Suprapubic skin (tissue), 4 donors: Measurements from ENCODE around the gene GRB10. TPM values are rescaled to one million over a fixed set of nuclear protein-coding genes. Genes with fewer than 3 reads are reported as not detected.

Experiments
- DNase-seq, 2 donors: peaks; one replicate each; pipeline ENCODE4 v3.0.0-alpha.2; 2019; ENCODE audit warnings: low spot score in 2 of 2
- H3K27ac ChIP-seq: fragments of 200-600 bp; sonication (generic); one replicate; pipeline ENCODE4 v1.5.1; 2019
- H3K27me3 ChIP-seq: fragments of 200-600 bp; sonication (generic); one replicate; pipeline ENCODE4 v1.5.1; 2019
- H3K36me3 ChIP-seq: fragments of 200-600 bp; sonication (generic); one replicate; pipeline ENCODE4 v1.5.1; 2019
- H3K4me1 ChIP-seq: fragments of 200-600 bp; sonication (generic); one replicate; pipeline ENCODE4 v1.5.1; 2019
- H3K4me3 ChIP-seq: fragments of 200-600 bp; sonication (generic); one replicate; pipeline ENCODE4 v1.5.1; 2019; ENCODE audit warnings: mild to moderate bottlenecking
- H3K9me3 ChIP-seq: fragments of 200-600 bp; sonication (generic); one replicate; pipeline ENCODE4 v1.5.1; 2019
- CTCF ChIP-seq, 2 donors: fragments of 200-600 bp in 1 of 2; fragments of 450-650 bp in 1 of 2; sonication (generic) in 1 of 2; IDR thresholded peaks; one replicate each; pipeline ENCODE4 v1.5.1; 2016 to 2019; ENCODE audit warnings: antibody characterized with exemption in 2 of 2, mild to moderate bottlenecking in 1 of 2, moderate library complexity in 1 of 2
- EP300 ChIP-seq: sonication (generic); formaldehyde crosslinking; IDR thresholded peaks from one replicate; pipeline ENCODE4 v1.6.1; 2017; ENCODE audit warnings: antibody characterized with exemption
- POLR2A ChIP-seq, 2 donors: fragments of 450-650 bp; IDR thresholded peaks; one replicate each; pipeline ENCODE4 v1.6.1; 2017; ENCODE audit warnings: antibody characterized with exemption in 2 of 2, mild to moderate bottlenecking in 2 of 2, moderate library complexity in 2 of 2
- POLR2AphosphoS5 ChIP-seq, 3 donors: sonication (generic); formaldehyde crosslinking; IDR thresholded peaks; one replicate each; pipeline ENCODE4 v1.6.1; 2017; ENCODE audit warnings: antibody characterized with exemption in 3 of 3
- WGBS: methylation state at CpG from one replicate; pipeline ENCODE4 v1.1.5; 2018; 5-methylcytosine and 5-hydroxymethylcytosine counted together
- total RNA-seq, 4 donors: library from RNA; depleted of rRNA; stranded (reverse); fragments of >200 nt; gene quantifications; one replicate each; pipeline ENCODE4 v1.1.0, GENCODE V29; 2016

The GRB10 gene
- total RNA-seq, 4 donors from 2014 or later = 7.8 to 56.2 (median 11.5) TPM

DNA sequence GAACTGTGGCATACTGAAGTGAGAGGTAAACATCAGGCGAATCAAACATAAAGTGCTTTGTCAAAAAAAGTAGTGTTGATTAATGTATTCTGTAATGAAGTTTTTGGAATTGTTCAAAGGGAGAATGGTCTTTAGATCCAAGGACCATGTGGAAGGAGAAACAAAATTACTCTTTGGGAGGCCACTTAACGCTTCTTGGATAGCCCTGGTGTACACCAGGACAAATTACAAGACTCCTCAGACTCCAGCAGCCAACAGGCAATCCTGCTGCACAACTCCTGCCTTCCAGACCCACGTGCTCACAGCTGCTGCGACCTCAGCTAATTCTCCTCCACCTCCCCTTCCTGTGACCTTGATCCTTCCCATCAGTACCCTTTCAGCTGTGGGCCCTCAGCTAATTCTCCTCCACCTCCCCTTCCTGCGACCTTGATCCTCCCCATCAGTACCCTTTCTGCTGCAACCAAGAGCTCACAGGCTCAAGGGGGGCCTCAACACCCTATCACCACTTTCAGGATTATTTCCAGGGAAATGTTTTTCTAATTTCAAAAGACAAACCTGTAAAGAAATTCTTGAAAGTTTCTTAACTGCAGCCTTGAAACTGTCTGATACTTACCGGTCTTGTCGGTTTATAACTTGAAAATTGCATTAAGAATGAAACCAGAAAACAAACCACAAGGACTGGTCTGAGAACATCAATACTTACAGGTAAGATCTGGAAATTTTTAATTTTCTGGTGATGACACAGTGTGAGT is 187.8 kb downstream of the GRB10 start:
- H3K27me3 ChIP-seq = no peaks in the 10 kb centered on the region
- no peak overlapping the region for H3K27ac ChIP-seq
- H3K4me1 ChIP-seq = no peaks in the 10 kb centered on the region
- no peak for TF ChIP-seq POLR2AphosphoS5 (IDR thresholded peaks at IDR 0.05)
- no peak for TF ChIP-seq POLR2A (IDR thresholded peaks at IDR 0.05)
- no peak for TF ChIP-seq CTCF (IDR thresholded peaks at IDR 0.05)
- no peak for TF ChIP-seq EP300
- peaks cover 35% of the 10 kb centered on the region for H3K36me3 ChIP-seq
- no peak for DNase-seq
- H3K9me3 ChIP-seq = no peaks in the 10 kb centered on the region
- H3K4me3 ChIP-seq = no peak overlapping the region
- 85% methylated on average over 7 of the region's 7 CpGs for WGBS

- H3K9me3 ChIP-seq = no peaks in the 10 kb centered on the region
- TF ChIP-seq POLR2A (IDR thresholded peaks at IDR 0.05) = no peak
- no peak for TF ChIP-seq EP300
- TF ChIP-seq POLR2AphosphoS5 (IDR thresholded peaks at IDR 0.05) = no peak
- TF ChIP-seq CTCF (IDR thresholded peaks at IDR 0.05) = no peak
- H3K27me3 ChIP-seq = no peaks in the 10 kb centered on the region
- H3K27ac ChIP-seq = no peak overlapping the region
- WGBS = 91% methylated on average over 4 of the region's 4 CpGs
- H3K4me1 ChIP-seq = no peaks in the 10 kb centered on the region
- H3K4me3 ChIP-seq = no peak overlapping the region
- DNase-seq = no peak
- H3K36me3 ChIP-seq = peaks cover 31% of the 10 kb centered on the region
Measured at GRCh38 chr7:50594136-50594535, 188.6 kb downstream of the GRB10 start.

- H3K27ac ChIP-seq = no peak overlapping the region
- no peaks in the 10 kb centered on the region for H3K27me3 ChIP-seq
- peaks cover 21% of the 10 kb centered on the region for H3K36me3 ChIP-seq
- TF ChIP-seq POLR2A (IDR thresholded peaks at IDR 0.05) = no peak
- no peak for TF ChIP-seq POLR2AphosphoS5 (IDR thresholded peaks at IDR 0.05)
- TF ChIP-seq EP300 = no peak
- no peak for TF ChIP-seq CTCF (IDR thresholded peaks at IDR 0.05)
- 97% methylated on average over 13 of the region's 13 CpGs for WGBS
- H3K9me3 ChIP-seq = no peaks in the 10 kb centered on the region
- no peaks in the 10 kb centered on the region for H3K4me1 ChIP-seq
- H3K4me3 ChIP-seq = no peak overlapping the region
- no peak for DNase-seq
Measured at GRCh38 chr7:50592940-50593339, 189.8 kb downstream of the GRB10 start.

DNA sequence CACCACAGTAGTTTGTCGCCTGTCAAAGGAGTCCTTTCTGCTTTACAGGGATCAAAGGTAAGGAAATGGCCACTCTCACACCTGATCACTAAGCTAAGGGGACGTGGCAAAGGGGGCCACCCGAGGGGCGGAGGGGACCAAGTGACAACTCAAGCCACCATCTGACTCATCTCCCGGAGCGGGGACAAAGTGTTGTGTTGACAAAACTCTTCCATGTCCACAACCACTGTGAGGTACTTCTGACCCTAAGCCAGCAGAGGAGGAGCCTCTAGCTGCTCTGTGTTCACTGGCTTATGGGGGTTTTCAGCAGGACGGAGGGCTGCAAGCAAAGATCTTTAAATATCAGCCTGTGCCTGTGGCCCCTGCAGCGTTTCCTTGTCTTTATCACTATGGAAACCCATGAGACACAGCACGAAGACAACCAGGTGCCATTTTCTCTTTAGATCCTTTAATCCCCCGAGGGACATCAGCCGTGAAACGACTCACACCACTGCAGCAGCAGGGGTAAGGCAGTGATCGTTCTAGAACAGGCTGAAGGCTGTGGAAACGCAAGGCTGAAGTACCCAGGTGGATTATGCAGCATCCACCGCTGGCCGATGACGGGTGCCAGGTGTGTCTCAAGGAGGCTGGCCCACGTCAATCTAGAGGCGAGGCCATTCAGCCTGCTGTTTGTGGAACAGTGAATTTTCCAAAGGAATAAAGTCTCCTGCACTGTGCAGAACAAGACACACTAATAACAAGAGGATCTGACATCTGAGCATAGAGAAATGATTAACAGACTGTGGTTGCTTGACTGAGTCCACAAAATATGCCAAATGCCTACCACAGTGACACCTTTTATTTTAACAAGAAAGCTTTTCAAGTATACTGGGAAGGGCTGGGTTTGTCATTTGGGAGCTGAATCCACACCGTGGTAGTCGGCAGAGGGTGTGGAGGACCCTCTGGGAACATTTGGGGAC is 190.9 kb downstream of the GRB10 start:
- Histone ChIP-seq H3K4me1 (no peaks in the 10 kb centered on the region), H3K9me3 (no peaks in the 10 kb centered on the region), H3K27ac (no peak overlapping the region), H3K36me3 (peaks cover 15% of the 10 kb centered on the region), H3K27me3 (no peaks in the 10 kb centered on the region), H3K4me3 (no peak overlapping the region)
- 81% methylated on average over 21 of the region's 21 CpGs for WGBS
- TF ChIP-seq CTCF (IDR thresholded peaks at IDR 0.05) (no peak), POLR2A (IDR thresholded peaks at IDR 0.05) (no peak), POLR2AphosphoS5 (IDR thresholded peaks at IDR 0.05) (no peak), EP300 (no peak)
- DNase-seq = no peak

DNA sequence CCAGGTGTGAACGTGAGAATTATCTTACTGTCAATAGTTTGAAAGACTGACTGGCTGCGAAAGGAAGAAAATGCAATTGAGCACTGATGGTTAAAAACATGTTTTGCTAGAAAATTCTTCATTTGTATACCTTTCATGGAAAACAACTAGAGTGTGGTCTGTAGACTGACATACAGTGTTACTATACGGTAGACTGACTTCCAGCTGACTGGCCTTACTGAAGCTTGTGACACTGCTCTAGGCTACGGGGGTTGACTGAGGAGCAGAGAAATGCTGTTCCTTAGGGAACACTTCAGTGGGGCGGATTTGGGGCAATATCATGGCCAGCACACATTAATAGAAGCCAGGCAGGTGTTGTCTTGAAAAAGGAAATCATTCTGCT is 191.6 kb downstream of the GRB10 start:
- TF ChIP-seq CTCF (IDR thresholded peaks at IDR 0.05) (no peak), EP300 (no peak), POLR2A (IDR thresholded peaks at IDR 0.05) (no peak), POLR2AphosphoS5 (IDR thresholded peaks at IDR 0.05) (no peak)
- Histone ChIP-seq H3K4me1 (no peaks in the 10 kb centered on the region), H3K4me3 (no peak overlapping the region), H3K36me3 (peaks cover 15% of the 10 kb centered on the region), H3K27me3 (no peaks in the 10 kb centered on the region), H3K27ac (no peak overlapping the region), H3K9me3 (no peaks in the 10 kb centered on the region)
- 93% methylated on average over 5 of the region's 5 CpGs for WGBS
- DNase-seq = no peak
